HG03469 (cell line): ENCODE data around the gene SIPA1L3.
"Not testable (repeated sequence)": the region's sequence is repeated elsewhere in the genome, so short reads cannot be mapped to it uniquely, and the experiment has no call there.

Experiments used
- ATAC-seq: cut with Tn5 transposase; IDR thresholded peaks from one replicate; pipeline ENCODE4 v1.9.1; 2021; ENCODE audit warnings: mild to moderate bottlenecking, moderate library complexity, moderate number of reproducible peaks; ENCODE audit not compliant: unreplicated experiment

The SIPA1L3 gene

GRCh38 chr19:38224863-38225218 is 317.8 kb downstream of the SIPA1L3 start:
- ATAC-seq: not testable (repeated sequence)

DNA sequence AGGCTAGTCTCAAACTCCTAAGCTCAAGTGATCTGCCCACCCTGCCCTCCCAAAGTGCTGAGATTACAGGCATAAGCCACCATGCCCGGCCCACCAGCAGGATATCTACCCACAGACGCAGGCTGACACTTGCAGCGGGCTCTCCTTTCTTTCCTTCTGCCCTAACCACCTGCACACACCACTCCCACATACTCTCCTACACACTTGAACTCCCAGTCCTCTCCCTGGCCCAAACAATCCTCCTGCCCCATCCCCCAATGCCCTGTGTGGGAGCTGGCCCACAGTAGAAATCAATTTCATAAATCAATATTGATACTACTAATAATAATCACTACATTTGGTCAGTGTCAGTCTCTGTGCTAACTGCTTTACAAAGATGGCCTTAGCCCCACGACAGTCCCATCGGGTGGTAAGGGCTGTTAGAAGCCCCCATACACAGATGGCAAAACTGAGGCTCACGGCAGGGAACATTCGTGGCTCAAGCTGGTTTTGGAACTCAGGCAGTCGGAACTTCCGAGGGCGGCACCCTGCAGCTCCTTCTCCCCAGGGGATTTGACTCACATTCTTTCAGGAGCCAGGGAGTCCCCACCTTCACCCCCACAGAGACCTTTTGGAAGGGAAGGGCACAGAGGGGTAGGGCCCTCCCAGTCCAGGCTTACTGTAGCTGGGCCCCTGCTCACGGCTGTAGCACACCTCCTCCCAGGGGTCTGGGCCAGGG is 320.4 kb downstream of the SIPA1L3 start:
- ATAC-seq: no peak

- no peak for ATAC-seq
Observed at GRCh38 chr19:38228005-38228377, 321.0 kb downstream of the SIPA1L3 start.

DNA sequence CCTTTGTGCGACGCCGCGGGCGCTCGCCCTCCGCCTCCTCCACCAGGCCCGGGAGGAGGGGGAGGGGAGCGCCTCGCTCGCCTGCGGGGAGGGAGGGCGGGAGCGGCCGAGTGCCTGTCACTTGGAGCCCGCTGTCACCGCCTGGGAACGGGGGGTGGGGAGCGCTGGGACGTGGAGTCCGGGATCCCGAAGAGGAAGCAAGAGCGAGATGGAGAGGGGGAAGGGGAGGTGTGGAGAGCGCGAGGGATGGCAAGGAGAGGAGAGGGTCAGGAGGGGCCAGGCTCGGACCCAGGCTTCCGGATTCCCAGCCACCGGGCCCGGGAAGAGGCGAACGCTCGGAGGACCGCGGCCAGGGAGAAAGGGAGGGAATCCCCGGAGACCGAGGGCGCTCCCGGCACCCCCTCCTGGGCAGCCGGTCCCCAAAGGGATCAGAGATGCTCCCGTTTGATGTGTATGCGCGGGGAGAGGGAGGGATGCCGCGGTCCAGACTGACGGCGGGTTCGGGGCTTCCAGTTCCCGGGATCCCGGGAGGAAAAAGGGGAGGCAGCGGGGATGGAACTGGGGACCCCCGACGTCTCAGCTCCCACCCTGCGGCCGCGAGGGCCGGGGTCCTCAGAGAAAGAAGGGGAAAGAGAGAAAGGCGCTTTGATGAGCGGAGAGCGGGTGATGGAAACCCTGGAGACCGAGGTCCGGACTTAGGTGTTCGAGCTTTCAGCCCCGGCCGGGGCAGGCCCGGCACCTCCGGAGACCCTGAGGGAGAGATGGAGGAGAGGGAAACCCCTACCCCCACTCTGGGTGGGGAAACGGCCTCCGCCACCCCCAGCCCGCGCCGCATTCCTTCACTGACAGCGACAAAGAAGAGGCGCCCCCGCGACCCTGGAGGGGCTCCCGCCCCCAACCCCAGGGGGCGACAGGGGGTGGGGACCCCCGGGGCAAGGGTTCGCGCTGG is 321.8 kb downstream of the SIPA1L3 start:
- ATAC-seq: no peak

- ATAC-seq: no peak
Observed at GRCh38 chr19:38229585-38230073, 322.6 kb downstream of the SIPA1L3 start.

DNA sequence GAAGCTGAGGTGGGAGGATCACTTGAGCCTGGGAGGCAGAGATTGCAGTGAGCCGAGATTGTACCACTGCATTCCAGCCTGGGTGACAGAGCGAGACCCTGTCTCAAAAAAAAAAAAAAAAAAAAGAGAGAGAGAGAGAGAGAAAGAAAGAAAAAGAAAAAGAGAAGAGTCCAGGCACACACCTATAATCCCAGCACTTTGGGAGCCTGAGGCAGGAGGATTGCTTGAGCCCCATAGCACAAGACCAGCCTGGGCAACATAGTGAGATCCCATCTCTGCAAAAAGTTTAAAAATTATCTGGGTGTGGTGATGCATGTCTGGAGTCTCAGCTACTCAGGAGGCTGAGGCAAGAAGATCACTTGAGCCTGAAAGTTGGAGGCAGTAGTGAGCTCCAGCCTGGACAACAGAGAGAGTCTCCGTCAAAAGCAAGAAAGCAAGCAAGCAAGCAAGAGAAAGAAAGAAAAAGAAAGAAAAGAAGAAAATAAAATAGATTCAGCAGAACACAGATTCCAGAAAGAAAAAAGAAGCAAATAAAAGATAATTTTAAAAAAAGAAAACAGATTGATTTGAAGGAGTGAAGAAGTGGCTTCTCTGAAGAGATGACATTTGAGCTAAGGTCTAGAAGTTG is 323.6 kb downstream of the SIPA1L3 start:
- ATAC-seq: not testable (repeated sequence)

- ATAC-seq: no peak
Observed at GRCh38 chr19:38231918-38232317, 324.9 kb downstream of the SIPA1L3 start.

- no peak for ATAC-seq
Observed at GRCh38 chr19:38233740-38234251, 326.8 kb downstream of the SIPA1L3 start.

- no peak for ATAC-seq
Observed at GRCh38 chr19:38234615-38235014, 327.6 kb downstream of the SIPA1L3 start.

GRCh38 chr19:38239816-38240215 is 332.8 kb downstream of the SIPA1L3 start:
- no peak for ATAC-seq

- ATAC-seq: no peak
Observed at GRCh38 chr19:38243279-38243673, 336.3 kb downstream of the SIPA1L3 start.

DNA sequence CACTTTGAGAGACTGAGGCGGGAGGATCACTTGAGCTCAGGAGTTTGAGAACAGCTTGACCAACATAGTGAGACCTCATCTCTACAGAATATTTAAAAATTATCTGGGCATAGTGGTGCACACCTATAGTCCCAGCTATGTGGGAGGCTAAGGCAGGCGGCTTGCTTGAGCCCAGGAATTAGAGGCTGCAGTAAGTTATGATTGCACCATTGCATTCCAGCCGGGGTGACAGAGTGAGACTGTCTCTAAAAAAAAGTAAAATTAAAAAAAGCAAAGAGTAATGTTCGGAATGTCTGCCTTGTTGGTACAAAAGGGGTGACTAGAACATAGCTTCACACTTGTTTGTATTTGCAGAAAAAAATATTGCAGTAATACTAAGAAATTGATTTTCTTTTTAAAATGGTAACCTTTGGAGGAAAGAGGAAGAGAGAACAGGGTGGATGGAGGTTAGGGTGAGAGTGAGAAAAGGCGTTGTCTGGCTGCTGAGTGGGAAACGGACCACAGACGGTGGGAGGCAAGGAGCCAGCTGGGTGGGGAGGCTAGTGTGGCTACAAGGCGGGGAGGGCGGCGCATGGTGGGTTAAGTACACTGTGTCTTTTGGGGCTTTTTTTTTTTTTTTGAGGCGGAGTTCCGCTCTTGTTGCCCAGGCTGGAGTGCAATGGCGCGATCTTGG is 339.0 kb downstream of the SIPA1L3 start:
- ATAC-seq: no peak

DNA sequence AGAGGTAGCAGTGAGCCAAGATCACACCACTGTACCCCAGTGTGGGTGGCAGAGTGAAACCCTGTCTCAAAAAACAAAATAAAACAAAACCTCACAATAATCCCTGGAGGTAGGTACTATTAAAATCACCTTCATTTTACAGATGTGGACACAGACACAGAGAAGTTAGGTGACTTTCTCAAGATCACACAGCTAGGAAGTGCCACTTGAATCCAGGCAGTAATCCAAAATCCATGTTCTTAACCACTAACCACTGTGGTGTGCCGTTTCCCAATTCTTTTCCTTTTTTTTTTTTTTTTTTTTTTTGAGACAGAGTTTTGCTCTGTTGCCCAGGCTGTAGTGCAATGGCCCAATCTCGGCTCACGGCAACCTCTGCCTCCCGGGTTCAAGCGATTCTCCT is 340.1 kb downstream of the SIPA1L3 start:
- no peak for ATAC-seq

DNA sequence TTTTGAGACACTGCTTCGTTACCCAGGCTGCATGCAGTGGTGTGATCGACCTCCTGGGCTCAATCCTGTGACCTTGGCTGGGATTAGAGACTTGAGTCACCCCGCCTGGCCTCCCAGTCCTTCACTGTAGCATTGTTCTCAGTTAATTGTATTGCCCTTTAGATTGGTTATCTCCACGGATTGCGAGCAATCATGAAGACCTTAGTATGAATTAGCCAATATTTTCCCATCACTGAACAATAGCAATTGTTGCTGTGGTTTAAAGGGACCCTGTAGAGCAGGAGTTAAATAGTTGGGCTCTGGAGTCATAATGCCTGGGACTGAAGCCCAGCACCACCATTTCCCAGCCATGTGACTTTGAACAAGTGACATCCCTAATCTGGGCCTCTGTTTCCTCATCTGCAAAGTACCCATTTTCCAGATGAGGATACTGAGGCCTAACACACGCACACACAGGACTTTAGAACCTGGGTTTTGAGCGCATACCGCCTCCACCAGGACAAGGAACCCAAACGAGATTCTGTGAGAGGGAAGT is 340.8 kb downstream of the SIPA1L3 start:
- no peak for ATAC-seq

DNA sequence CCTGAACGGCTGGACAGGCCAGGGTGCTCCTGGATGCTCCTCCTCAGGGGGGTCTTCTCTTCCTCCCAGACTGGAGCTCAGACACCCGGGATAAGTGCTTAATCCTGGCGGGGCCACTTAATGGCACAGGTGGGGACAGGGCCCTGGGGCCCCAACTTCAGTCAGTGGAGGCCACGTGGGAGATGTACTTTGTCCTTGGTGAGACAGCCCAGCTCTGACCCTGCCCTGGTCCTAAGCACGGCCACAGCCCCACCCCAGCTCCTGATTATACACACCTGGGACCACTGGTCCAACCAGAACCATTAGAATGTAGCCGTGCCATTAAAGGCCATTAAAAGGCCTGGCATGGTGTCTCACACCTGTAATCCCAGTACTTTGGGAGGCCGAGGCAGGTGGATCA is 341.4 kb downstream of the SIPA1L3 start:
- no peak for ATAC-seq

DNA sequence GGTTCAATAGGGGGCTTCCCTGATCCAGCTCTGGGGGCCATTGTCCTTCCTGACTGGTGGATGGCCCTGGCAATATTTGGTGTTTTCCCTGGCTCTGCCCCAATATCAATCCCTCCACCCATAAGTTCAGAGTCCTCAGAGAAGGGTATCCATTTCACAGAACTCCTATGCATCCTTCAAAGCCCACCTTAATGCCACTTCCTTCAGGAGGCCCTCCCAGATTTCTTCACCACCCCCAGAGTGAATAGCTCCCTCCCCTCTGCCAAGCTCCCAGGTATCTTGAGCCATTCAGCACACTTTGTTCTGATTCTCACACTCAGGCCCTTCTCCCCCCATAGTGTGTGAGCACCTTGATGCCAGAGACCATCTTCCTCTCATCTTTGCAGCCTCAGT is 343.4 kb downstream of the SIPA1L3 start:
- ATAC-seq: no peak

DNA sequence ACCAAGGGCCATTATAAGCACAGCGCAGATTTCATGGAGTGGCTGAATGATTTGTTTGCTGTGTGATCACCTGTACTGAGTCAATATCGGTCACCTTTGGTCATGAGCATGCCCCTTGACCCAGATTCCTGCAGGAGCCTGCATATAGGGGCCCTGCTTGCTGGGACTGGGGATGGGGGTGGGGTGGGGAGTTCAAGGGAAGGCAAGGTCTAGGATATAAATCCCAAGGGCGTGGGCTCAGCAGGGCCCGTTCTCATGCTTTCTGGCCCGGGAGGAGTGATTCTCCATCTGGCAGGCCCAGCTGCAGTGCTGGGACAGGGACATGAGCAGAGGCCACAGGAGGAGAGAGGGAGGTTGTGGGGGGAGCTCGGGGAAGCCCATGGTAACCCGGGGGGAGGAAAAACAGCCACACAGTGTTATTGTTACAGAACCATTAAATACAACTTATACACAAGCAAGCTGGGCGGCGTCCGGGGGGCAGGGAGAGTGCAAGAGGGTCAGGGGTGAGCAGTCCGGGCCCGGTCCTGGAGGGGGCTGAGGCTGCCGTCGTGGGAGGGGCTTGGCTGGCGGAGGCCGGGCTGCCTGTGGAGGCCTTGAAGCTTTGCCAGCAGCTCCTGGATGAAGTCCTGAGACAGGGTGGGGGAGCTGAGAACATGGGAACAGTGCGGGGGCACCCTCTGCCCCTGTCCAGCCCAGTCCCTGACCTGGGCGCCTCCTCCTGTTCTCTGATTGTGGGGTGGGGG is 344.0 kb downstream of the SIPA1L3 start:
- no peak for ATAC-seq

DNA sequence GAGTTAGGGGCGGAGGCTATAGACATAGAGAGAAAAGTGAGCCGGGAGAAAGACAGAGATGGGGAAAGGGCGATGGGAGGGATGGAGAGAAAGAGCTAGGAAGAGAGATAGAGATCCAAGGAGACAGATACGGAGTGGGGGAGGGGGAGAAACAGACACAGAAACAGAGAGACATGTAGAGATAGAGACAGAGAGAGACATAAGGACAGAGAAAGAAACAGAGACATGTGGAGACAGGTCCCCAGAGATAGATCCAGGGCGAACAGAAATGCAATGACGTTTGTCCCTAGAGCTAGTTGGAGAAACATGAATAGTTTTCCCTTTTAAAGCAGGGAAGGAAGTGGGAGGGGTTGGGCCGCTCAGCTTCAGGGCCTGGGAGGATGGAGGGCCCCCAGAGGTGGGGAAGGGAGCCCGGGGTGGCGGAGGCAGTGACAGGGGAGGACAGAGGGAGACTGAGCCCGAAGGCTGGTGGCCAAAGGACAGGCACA is 344.6 kb downstream of the SIPA1L3 start:
- ATAC-seq: no peak

DNA sequence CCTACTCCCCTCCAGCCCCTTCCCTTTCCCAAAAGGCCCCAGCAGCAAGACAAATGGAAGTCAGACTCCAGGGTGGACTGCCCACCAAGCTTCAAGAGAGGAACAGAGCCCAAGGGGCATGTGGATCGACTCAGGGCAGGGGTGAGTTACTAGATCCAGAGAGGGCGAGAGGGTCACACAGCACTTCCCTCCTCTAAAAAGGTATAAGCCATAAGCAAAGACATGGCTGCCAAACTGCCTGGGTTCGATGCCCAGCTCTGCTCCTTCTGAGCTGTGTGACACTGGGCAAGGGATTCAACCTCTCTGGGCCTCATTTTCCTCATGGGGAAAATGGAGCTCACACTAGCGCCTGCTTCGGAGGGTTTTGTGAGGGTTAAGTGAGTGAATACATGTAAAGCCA is 345.4 kb downstream of the SIPA1L3 start:
- ATAC-seq: no peak
